ENCODE measurements around the gene SAMD1. TPM values are rescaled to one million over a fixed set of nuclear protein-coding genes. Genes with fewer than 3 reads are reported as not detected.

Gene SAMD1
- total RNA-seq, 2 donors from 2014 or later = 52.9 to 91.3 TPM

DNA sequence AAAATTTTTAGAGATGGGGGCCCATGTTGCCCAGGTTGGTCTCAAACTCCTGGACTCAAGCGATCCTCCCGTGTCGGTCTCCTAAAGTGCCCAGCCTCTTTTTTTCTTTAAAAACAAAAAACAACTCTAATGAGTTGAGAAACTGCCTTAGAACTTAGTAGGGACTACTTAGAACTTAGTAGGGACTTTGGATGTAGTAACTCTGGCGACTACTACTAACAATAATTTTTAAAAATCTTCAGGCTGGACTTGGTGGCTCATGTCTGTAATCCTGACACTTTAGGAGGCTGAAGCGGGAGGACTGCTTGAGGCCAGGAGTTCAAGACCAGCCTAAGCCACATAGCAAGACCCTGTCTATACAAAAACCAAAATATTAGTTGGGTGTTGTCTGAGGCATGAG lies 4.5 kb downstream of the SAMD1 start:
- TF ChIP-seq, protein P1, sequence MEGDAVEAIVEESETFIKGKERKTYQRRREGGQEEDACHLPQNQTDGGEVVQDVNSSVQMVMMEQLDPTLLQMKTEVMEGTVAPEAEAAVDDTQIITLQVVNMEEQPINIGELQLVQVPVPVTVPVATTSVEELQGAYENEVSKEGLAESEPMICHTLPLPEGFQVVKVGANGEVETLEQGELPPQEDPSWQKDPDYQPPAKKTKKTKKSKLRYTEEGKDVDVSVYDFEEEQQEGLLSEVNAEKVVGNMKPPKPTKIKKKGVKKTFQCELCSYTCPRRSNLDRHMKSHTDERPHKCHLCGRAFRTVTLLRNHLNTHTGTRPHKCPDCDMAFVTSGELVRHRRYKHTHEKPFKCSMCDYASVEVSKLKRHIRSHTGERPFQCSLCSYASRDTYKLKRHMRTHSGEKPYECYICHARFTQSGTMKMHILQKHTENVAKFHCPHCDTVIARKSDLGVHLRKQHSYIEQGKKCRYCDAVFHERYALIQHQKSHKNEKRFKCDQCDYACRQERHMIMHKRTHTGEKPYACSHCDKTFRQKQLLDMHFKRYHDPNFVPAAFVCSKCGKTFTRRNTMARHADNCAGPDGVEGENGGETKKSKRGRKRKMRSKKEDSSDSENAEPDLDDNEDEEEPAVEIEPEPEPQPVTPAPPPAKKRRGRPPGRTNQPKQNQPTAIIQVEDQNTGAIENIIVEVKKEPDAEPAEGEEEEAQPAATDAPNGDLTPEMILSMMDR (IDR thresholded peaks at IDR 0.05) = no peak
- H3K4me1 ChIP-seq = no peaks in the 10 kb centered on the region
- intact Hi-C loops (cut with DNase I) = no loop called here
- H3K9me3 ChIP-seq = no peaks in the 10 kb centered on the region
- no peaks in the 10 kb centered on the region for H3K36me3 ChIP-seq
- H3K27ac ChIP-seq = no peak overlapping the region
- H3K9ac ChIP-seq (ENCODE audit: low read depth in 2 of 2, low read length in 2 of 2) = no peak overlapping the region
- no peaks in the 10 kb centered on the region for H3K27me3 ChIP-seq
- H3K4me3 ChIP-seq = no peak overlapping the region
- DNase-seq = no peak

DNA sequence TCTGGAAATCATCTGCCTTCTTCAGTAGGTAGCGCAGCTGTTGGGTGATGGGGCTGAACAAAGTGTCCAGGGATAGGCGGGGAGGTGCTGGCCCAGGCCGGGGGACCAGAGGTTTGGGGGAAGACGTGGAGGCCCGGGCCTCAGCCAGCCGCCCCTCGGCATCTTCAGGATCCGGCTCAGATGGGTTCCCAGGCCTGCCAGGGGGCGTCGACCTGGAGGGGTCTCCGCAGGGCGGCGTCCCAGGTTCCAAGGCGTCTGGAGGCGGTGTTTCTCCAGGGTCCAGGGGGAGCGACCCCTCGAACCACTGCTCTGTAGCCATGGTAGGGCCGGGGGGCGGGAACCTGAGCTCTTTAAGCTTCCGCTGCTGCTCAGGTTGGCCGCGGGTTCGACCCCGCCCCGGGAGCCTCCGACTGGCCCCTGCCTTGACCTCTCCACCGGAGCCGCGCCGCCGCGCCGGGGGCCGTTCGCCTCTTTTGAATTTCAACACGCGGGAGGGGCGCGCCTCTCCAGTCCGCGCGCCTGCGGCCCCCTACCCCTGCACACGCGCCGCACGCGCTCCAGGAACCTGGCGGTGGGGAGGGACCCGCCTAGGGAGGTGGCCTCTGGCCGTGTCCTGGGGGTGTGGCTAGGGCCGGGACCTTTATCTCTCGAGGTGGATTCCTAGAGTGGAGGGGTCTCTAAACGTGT lies 5.1 kb downstream of the SAMD1 start, which contains the start of gene C19orf67:
C19orf67 (minus strand) TSS at position 475 of the 687 bp plus-strand sequence; CDS start at position 319, 156 bp downstream.
- intact Hi-C loops (cut with DNase I) = no loop called here
- no peaks in the 10 kb centered on the region for H3K36me3 ChIP-seq

DNA sequence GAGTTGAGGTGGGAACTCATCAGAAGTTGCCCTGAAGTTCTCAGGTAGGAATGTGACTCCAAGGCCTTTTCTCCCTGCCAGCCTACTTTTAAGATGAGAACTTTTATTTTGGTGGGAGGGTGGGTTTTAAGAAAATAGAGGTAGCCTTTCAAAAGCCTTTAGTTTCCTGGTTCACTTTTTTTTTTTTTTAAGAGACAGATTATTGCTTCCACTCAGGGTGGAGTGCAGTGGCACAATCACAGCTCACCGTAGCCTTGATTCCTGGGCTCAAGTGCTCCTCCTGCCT lies 7.9 kb downstream of the SAMD1 start:
- no peaks in the 10 kb centered on the region for H3K27me3 ChIP-seq
- no peak for DNase-seq
- H3K4me1 ChIP-seq = peaks cover 4% of the 10 kb centered on the region
- TF ChIP-seq, protein P1 (IDR thresholded peaks at IDR 0.05) = no peak
- H3K9me3 ChIP-seq = no peaks in the 10 kb centered on the region
- no peak overlapping the region for H3K4me3 ChIP-seq
- no peaks in the 10 kb centered on the region for H3K36me3 ChIP-seq
- H3K9ac ChIP-seq (ENCODE audit: low read depth in 2 of 2, low read length in 2 of 2) = peak overlapping the region; percentile 90 to 99
- peak overlapping the region; percentile 95 for H3K27ac ChIP-seq
- intact Hi-C loops (cut with DNase I) = no loop called here

More for the DNA sequence above, 5.1 kb downstream of the SAMD1 start, which contains the start of gene C19orf67:
- Histone ChIP-seq H3K27ac (no peak within 1 kb of the TSS), H3K4me3 (no peak within 1 kb of the TSS), H3K9ac (ENCODE audit: low read depth in 2 of 2, low read length in 2 of 2) (peak within 1 kb of the TSS in 1 of 2 donors; percentile 5), H3K9me3 (no peaks in the 10 kb centered on the region), H3K27me3 (no peaks in the 10 kb centered on the region), H3K4me1 (peaks cover 1% of the 10 kb centered on the region)
- no peak for DNase-seq
- TF ChIP-seq, protein P1 (IDR thresholded peaks at IDR 0.05) = no peak

DNA sequence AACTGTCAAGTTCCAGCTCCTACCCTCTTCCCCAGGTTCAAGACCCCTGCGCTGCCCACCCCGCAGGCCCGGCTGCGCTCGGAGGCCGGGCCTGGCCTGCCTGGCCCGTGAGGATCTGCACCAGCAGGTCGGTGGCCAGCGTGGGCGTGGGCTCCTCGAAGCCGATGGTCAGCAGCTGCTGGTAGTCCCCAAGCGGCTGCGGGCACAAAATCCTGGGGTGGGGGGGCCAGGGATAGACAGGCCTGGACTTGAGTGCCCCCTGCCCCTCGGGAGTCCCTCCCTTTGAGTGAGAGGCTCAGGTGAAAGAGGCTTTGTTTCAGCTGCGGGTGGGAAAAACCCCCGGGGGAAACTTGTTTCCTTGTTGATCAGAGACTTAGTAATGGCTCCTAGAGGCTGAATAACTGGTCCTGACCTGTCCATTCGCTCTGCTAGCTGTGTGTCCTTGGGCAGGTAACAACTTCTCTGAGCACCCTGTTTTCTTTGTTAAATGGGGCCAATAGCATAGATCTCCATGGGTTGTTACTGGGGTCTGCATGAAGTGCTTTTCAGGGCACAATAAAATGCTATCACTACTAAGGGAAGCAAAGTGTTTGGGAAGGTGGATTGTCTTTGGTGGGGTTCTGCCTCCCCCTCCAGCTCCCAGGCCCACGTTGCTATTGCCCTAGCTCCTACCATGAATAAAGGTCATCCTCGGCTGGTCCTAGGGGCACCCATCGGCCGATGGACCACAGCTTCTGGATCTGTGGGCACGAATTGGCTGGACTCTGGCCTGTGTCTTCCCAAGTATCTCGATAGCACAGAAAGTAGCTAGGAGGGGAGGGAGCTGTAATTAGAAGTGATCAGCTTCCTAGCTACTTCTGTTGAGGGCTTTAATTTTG lies 8.5 kb downstream of the SAMD1 start:
- Histone ChIP-seq H3K36me3 (no peaks in the 10 kb centered on the region), H3K27ac (peak overlapping the region; percentile 95), H3K9ac (ENCODE audit: low read depth in 2 of 2, low read length in 2 of 2) (peak overlapping the region; percentile 90 to 99), H3K27me3 (no peaks in the 10 kb centered on the region), H3K9me3 (no peaks in the 10 kb centered on the region), H3K4me3 (peak overlapping the region; percentile 67), H3K4me1 (peaks cover 4% of the 10 kb centered on the region)
- DNase-seq = peak; percentile 57
- intact Hi-C loops (cut with DNase I) = no loop called here
- TF ChIP-seq, protein P1 (IDR thresholded peaks at IDR 0.05) = no peak

DNA sequence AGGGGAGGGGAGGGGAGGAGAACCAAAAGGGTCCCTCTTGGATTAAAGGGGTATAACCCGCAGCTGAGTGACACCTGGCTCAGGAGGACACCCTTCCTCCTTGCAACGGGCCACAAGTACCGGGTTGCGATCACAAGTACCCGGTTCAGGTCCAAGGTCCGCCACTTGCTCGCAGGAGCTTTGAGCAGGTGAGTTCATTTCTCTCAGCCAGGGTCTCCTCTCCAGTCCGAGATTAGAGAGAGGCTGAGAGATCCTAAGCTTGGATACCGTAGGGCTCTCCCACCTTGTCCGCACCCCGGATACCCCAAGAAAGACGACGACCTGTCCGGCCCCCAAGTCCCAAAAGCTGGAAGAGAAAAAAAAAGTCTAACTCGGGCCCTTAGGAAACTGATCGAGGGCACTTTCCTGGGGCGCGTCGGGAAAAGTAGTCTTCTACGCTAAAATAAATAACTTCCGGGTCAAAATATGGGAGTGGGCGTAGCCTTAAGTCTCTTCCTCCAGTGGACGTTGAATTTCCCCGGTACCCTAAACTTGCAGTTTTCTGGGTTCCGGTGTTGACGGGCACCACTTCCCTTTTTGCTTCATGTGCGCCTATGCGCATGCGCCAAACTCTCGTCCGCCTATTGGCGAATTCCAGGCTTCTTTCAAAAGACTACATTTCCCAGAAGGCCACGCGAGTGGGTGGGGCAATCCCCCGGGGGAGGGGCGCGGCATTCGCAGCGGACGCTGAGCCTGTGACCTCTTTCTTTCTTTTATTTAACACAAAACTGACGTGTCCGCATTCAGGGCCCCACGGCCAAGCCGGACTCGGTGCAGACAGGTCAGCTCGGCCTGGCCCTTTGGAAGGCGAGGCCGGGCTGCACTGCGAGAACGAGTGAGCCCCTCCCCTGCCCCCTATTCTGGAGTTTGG lies 9.4 kb downstream of the SAMD1 start:
- Histone ChIP-seq H3K9ac (ENCODE audit: low read depth in 2 of 2, low read length in 2 of 2) (peak overlapping the region; percentile 90 to 99), H3K36me3 (no peaks in the 10 kb centered on the region), H3K27me3 (no peaks in the 10 kb centered on the region), H3K4me3 (peak overlapping the region; percentile 67), H3K9me3 (no peaks in the 10 kb centered on the region), H3K27ac (peak overlapping the region; percentile 95), H3K4me1 (peaks cover 4% of the 10 kb centered on the region)
- DNase-seq = peak; percentile 99
- intact Hi-C loops (cut with DNase I) = no loop called here
- TF ChIP-seq, protein P1 (IDR thresholded peaks at IDR 0.05) = no peak
